GM23248 (cell line): ENCODE measurements around the gene MPST. TPM values are rescaled to one million over a fixed set of nuclear protein-coding genes. Genes with fewer than 3 reads are reported as not detected.

Experiments
- DNase-seq: peaks from one replicate; pipeline ENCODE4 v3.0.0-alpha.2; 2015
- H2AFZ ChIP-seq: fragments of 200-600 bp; sonication (generic); 2 replicates; pipeline ENCODE4 v1.6.1; 2016; ENCODE audit warnings: antibody characterized with exemption
- H3F3A ChIP-seq: fragments of 200-600 bp; sonication (generic); 2 replicates; pipeline ENCODE4 v1.6.1; 2016; ENCODE audit warnings: mild to moderate bottlenecking, antibody characterized with exemption, mixed run types; ENCODE audit not compliant: insufficient read depth
- H3K27ac ChIP-seq: fragments of 200-600 bp; sonication (generic); 2 replicates; pipeline ENCODE4 v1.5.1; 2016; ENCODE audit warnings: mild to moderate bottlenecking
- H3K27me3 ChIP-seq: fragments of 200-600 bp; sonication (generic); replicated peaks from 2 replicates; pipeline ENCODE4 v1.6.1; 2016; ENCODE audit warnings: mild to moderate bottlenecking; ENCODE audit not compliant: insufficient read depth
- H3K36me3 ChIP-seq: fragments of 200-600 bp; sonication (generic); 2 replicates; pipeline ENCODE4 v1.6.1; 2016; ENCODE audit warnings: low read depth, mild to moderate bottlenecking
- H3K4me1 ChIP-seq: fragments of 200-600 bp; sonication (generic); 2 replicates; pipeline ENCODE4 v1.6.1; 2016; ENCODE audit warnings: mild to moderate bottlenecking; ENCODE audit not compliant: insufficient read depth
- H3K4me2 ChIP-seq: fragments of 200-600 bp; sonication (generic); one replicate; pipeline ENCODE4 v1.6.1; 2016; ENCODE audit warnings: mild to moderate bottlenecking; ENCODE audit not compliant: unreplicated experiment
- H3K4me3 ChIP-seq: fragments of 200-600 bp; sonication (generic); 2 replicates; pipeline ENCODE4 v1.5.1; 2016; ENCODE audit warnings: mild to moderate bottlenecking
- H3K79me2 ChIP-seq: fragments of 200-600 bp; sonication (generic); 2 replicates; pipeline ENCODE4 v1.6.1; 2016; ENCODE audit warnings: mild to moderate bottlenecking; ENCODE audit not compliant: insufficient read depth
- H3K9ac ChIP-seq: fragments of 200-600 bp; sonication (generic); 2 replicates; pipeline ENCODE4 v1.6.1; 2016; ENCODE audit warnings: mild to moderate bottlenecking
- H3K9me2 ChIP-seq: fragments of 200-600 bp; sonication (generic); 2 replicates; pipeline ENCODE4 v1.6.1; 2016; ENCODE audit warnings: mixed run types, mild to moderate bottlenecking, moderate library complexity; ENCODE audit not compliant: insufficient read depth
- H3K9me3 ChIP-seq: fragments of 200-600 bp; sonication (generic); one replicate; pipeline ENCODE4 v1.6.1; 2017; ENCODE audit warnings: low read depth
- H4K20me1 ChIP-seq: fragments of 200-600 bp; sonication (generic); 2 replicates; pipeline ENCODE4 v1.6.0; 2016; ENCODE audit not compliant: insufficient read depth
- EZH2 ChIP-seq: fragments of 200-600 bp; sonication (generic); IDR thresholded peaks from 2 replicates; pipeline ENCODE4 v1.6.1; 2018; ENCODE audit warnings: antibody characterized with exemption, mild to moderate bottlenecking; ENCODE audit not compliant: insufficient read depth, poor library complexity, severe bottlenecking
- EZH2phosphoT487 ChIP-seq: fragments of 200-600 bp; sonication (generic); IDR thresholded peaks from 2 replicates; pipeline ENCODE4 v1.6.1; 2018; ENCODE audit warnings: antibody characterized with exemption, moderate library complexity, mild to moderate bottlenecking, low read depth; ENCODE audit not compliant: insufficient read depth
- WGBS, 2 experiments: methylation state at CpG; one replicate each; pipeline ENCODE4 v1.1.6; 2015 to 2017; ENCODE audit warnings: low lambda C conversion rate in 2 of 2, low coverage in 1 of 2; ENCODE audit errors: missing lambda C conversion rate in 2 of 2; 5-methylcytosine and 5-hydroxymethylcytosine counted together
- in situ Hi-C: fragments of 300-500 bp; cut with MboI; formaldehyde crosslinking; loops from 2 replicates; pipeline ENCODE4 v1.15.0; 2020
- polyA plus RNA-seq: library from polyadenylated mRNA; unstranded; fragments of >200 nt; fragmentation: Nextera tagmentation; extraction: Ambion mirVana; gene quantifications from 2 replicates; pipeline ENCODE4 v1.2.1, GENCODE V29; 2016
- total RNA-seq: library from RNA; depleted of rRNA; stranded (reverse); fragments of >200 nt; shearing (Covaris generic); gene quantifications from 2 replicates; pipeline ENCODE4 v1.2.3, GENCODE V29; 2014

MPST gene
- total and polyA plus RNA-seq, 2 experiments from 2014 or later = 48.5 to 72.0 TPM

DNA sequence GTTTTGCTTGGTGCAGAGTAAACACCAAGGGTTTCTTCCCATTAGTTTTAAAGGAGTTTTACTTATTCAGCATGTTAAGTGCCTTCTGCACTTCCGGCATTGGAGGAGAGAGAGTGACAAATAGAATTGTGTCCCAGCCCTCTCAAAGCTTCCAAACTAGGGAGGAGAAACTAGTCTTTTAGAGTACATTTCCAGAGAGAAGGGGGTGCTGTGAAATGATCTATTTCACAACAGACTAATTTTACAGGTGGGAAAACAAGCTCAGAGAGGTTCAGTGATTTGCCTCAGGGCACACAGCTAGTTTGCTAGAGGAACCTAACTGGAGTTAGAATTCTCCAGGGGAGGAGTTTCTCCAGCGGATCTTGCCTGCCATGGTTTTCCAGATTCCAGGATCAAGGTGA, 12.6 kb downstream of the MPST start:
- H3K27ac ChIP-seq = no peak overlapping the region
- no peaks in the 10 kb centered on the region for H3K4me1 ChIP-seq
- no peak for DNase-seq
- H3K9me2 ChIP-seq = no peaks in the 10 kb centered on the region
- H3K27me3 ChIP-seq = no peaks in the 10 kb centered on the region
- TF ChIP-seq EZH2 = no peak
- no peak for TF ChIP-seq EZH2phosphoT487
- no peak overlapping the region for H3K4me3 ChIP-seq
- WGBS, 2 experiments = 48 to 54% methylated on average over 2 of the region's 2 CpGs
- H3K9ac ChIP-seq = no peak overlapping the region
- no peaks in the 10 kb centered on the region for H4K20me1 ChIP-seq
- no peaks in the 10 kb centered on the region for H3K79me2 ChIP-seq
- no peaks in the 10 kb centered on the region for H3K9me3 ChIP-seq
- H3F3A ChIP-seq = no peaks in the 10 kb centered on the region
- H3K36me3 ChIP-seq = no peaks in the 10 kb centered on the region
- no peak overlapping the region for H3K4me2 ChIP-seq
- in situ Hi-C loops = no loop called here
- no peak overlapping the region for H2AFZ ChIP-seq

GRCh38 chr22:37032535-37033460, 13.3 kb downstream of the MPST start:
- DNase-seq = peak; percentile 67
- in situ Hi-C loops = no loop called here
- 63 to 67% methylated on average over 18 of the region's 18 CpGs for WGBS, 2 experiments

GRCh38 chr22:37033605-37034430, 14.3 kb downstream of the MPST start:
- H3K9me2 ChIP-seq = no peaks in the 10 kb centered on the region
- H3K9me3 ChIP-seq = no peaks in the 10 kb centered on the region
- no peak for DNase-seq
- 74 to 75% methylated on average over 23 of the region's 23 CpGs for WGBS, 2 experiments
- in situ Hi-C loops = no loop called here
- no peaks in the 10 kb centered on the region for H3K36me3 ChIP-seq
- no peaks in the 10 kb centered on the region for H4K20me1 ChIP-seq
- H2AFZ ChIP-seq = no peak overlapping the region
- H3K9ac ChIP-seq = no peak overlapping the region
- H3K27me3 ChIP-seq = no peaks in the 10 kb centered on the region
- no peak overlapping the region for H3K27ac ChIP-seq
- no peak for TF ChIP-seq EZH2
- no peak for TF ChIP-seq EZH2phosphoT487
- H3K4me3 ChIP-seq = no peak overlapping the region
- H3K4me2 ChIP-seq = no peak overlapping the region
- no peaks in the 10 kb centered on the region for H3K4me1 ChIP-seq
- no peaks in the 10 kb centered on the region for H3K79me2 ChIP-seq
- H3F3A ChIP-seq = no peaks in the 10 kb centered on the region

More at GRCh38 chr22:37032535-37033460, 13.3 kb downstream of the MPST start:
- TF ChIP-seq EZH2 (no peak), EZH2phosphoT487 (no peak)
- H3K27ac ChIP-seq = no peak overlapping the region
- no peaks in the 10 kb centered on the region for H3K4me1 ChIP-seq
- no peak overlapping the region for H2AFZ ChIP-seq
- no peaks in the 10 kb centered on the region for H4K20me1 ChIP-seq
- no peaks in the 10 kb centered on the region for H3K9me3 ChIP-seq
- H3K4me3 ChIP-seq = no peak overlapping the region
- H3K9me2 ChIP-seq = no peaks in the 10 kb centered on the region
- H3K36me3 ChIP-seq = no peaks in the 10 kb centered on the region
- H3K79me2 ChIP-seq = no peaks in the 10 kb centered on the region
- H3K4me2 ChIP-seq = no peak overlapping the region
- H3K9ac ChIP-seq = no peak overlapping the region
- H3F3A ChIP-seq = no peaks in the 10 kb centered on the region
- H3K27me3 ChIP-seq = no peaks in the 10 kb centered on the region

DNA sequence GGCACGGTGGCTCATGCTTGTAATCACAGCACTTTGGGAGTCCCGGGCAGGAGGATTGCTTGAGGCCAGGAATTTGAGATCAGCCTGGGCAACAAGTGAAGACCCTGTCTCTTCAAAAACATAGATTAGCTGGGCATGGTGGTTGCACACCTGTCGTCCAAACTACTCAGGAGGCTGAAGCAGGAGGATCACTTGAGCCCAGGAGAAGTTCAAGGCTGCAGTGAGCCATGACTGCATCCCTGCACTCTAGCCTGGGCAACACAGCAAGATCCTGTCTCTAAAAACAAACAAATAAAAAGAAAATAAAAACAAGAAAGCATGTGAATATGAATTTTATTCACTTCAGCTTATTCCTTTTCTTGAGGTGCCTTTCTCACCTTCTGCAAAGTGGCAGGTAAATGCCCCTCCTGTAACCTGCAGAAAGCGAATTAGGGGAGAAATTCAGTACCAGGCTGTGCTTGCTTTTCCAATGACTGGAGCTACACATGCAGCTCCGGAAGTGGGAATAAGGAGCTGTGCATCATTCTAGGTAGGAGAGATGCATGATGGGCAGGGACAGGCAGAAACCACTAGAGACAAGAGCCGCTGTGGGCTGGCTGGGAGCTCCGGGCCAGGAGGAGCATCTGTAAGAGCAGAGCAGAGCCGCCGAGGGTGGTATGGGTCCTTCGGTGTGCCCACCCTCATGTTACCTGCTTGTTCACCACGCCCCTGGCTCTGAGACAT, 17.3 kb downstream of the MPST start:
- DNase-seq = no peak
- no peaks in the 10 kb centered on the region for H3K27me3 ChIP-seq
- no peak overlapping the region for H3K4me2 ChIP-seq
- no peaks in the 10 kb centered on the region for H3K9me3 ChIP-seq
- H3F3A ChIP-seq = peaks cover 9% of the 10 kb centered on the region
- H3K36me3 ChIP-seq = no peaks in the 10 kb centered on the region
- H2AFZ ChIP-seq = no peak overlapping the region
- H3K9ac ChIP-seq = no peak overlapping the region
- peaks cover 7% of the 10 kb centered on the region for H3K4me1 ChIP-seq
- H3K27ac ChIP-seq = no peak overlapping the region
- in situ Hi-C loops = no loop called here
- WGBS, 2 experiments = 70 to 71% methylated on average over 11 of the region's 11 CpGs
- H3K4me3 ChIP-seq = no peak overlapping the region
- TF ChIP-seq EZH2 (no peak), EZH2phosphoT487 (no peak)
- no peaks in the 10 kb centered on the region for H4K20me1 ChIP-seq
- no peaks in the 10 kb centered on the region for H3K79me2 ChIP-seq
- no peaks in the 10 kb centered on the region for H3K9me2 ChIP-seq
